ENCODE measurements around the gene KIAA1671. TPM values are rescaled to one million over a fixed set of nuclear protein-coding genes. Genes with fewer than 3 reads are reported as not detected.

KIAA1671 gene
- polyA plus RNA-seq, 1 of the 3 experiments (the other 2 are of a cell fraction), result 7.4 TPM

DNA sequence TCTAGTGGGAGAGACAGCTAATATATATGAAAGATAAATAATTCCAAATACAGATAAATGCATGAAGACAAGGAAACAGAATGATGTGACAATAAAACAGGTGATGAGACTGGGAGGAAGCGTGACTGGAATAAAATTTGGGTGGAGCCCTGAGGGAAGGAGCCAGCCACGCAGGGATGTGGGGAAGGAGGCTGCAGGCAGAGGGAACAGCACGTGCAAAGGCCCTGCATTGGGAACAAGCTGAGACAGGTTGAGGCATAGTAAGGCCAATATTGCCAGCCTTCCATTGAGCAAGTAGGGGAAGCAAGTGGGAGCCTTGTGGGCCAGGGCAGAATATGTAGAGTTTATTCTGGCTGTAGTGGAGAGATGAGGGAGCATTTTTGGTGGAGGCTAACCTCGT, 139.6 kb downstream of the KIAA1671 start:
- Histone ChIP-seq H3K9ac (no peak overlapping the region), H3K9me2 (no peaks in the 10 kb centered on the region), H3K4me1 (ENCODE audit: control insufficient read depth in 1 of 2, insufficient read depth in 2 of 2, low read depth in 1 of 2, low read length in 1 of 2) (peaks cover 0 to 6% of the 10 kb centered on the region in 2 experiments; a peak in 1 of 4 replicates), H3K79me2 (ENCODE audit: insufficient read depth) (no peaks in the 10 kb centered on the region), H3F3A (replicated peaks; ENCODE audit: insufficient read depth) (no peaks in the 10 kb centered on the region), H3K36me3 (replicated peaks in 1 of 2; ENCODE audit: control insufficient read depth in 1 of 2, insufficient read depth in 2 of 2, low read length in 1 of 2) (no peaks in the 10 kb centered on the region), H4K20me1 (ENCODE audit: insufficient read depth) (peaks cover 3% of the 10 kb centered on the region; the same call in 1 of the 2 replicates), H2AFZ (ENCODE audit: low read depth) (no peak overlapping the region), H3K27ac (ENCODE audit: low read depth in 2 of 2, low read length in 1 of 2) (no peak overlapping the region), H3K9me3 (no peaks in the 10 kb centered on the region), H3K4me2 (no peak overlapping the region), H3K27me3 (ENCODE audit: insufficient read depth) (no peaks in the 10 kb centered on the region), H3K4me3 (ENCODE audit: low read depth in 2 of 2, low read length in 1 of 2) (no peak overlapping the region)
- 87% methylated on average over 4 of the region's 4 CpGs for WGBS (ENCODE audit: low lambda C conversion rate)
- TF ChIP-seq, protein P1, sequence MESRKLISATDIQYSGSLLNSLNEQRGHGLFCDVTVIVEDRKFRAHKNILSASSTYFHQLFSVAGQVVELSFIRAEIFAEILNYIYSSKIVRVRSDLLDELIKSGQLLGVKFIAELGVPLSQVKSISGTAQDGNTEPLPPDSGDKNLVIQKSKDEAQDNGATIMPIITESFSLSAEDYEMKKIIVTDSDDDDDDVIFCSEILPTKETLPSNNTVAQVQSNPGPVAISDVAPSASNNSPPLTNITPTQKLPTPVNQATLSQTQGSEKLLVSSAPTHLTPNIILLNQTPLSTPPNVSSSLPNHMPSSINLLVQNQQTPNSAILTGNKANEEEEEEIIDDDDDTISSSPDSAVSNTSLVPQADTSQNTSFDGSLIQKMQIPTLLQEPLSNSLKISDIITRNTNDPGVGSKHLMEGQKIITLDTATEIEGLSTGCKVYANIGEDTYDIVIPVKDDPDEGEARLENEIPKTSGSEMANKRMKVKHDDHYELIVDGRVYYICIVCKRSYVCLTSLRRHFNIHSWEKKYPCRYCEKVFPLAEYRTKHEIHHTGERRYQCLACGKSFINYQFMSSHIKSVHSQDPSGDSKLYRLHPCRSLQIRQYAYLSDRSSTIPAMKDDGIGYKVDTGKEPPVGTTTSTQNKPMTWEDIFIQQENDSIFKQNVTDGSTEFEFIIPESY (IDR thresholded peaks at IDR 0.05; ENCODE audit: borderline replicate concordance, low read depth), result no peak
- TF ChIP-seq FOXJ3 (CRISPR knock-in tag; IDR thresholded peaks at IDR 0.05), result no peak
- no peak for TF ChIP-seq SIN3A (IDR thresholded peaks at IDR 0.05; ENCODE audit: borderline replicate concordance, low read depth, low read length)
- TF ChIP-seq POLR2AphosphoS5 (IDR thresholded peaks at IDR 0.05; ENCODE audit: low read depth, low read length), result no peak
- no peak for DNase-seq
- CTCF ChIA-PET, result interaction anchor here (1.0 kb wide), 1 partner anchor 110 kb away, joined by 3 read pairs; no protein-coding TSS in a partner anchor
- POLR2A ChIA-PET, result no interaction called here

DNA sequence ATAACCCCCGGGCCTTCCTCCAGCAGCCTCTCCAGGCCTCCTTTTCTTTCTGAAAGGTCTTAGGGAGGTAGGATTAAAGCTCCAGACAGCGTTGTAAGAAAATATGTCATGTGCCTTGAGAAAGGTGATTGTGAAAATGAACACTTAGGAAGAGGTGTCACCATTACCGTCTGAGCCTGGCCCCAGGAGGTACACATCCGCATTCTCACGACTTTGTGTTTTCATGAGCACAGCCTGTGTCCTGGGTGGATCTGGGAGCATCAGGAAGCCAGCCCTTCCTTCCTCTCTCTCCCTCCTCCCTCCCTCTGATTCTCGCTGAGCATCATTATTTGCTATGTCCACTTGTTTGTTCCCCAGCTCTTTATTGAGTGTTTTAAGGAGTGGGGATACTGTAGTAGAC, 142.1 kb downstream of the KIAA1671 start:
- 97% methylated on average over 6 of the region's 6 CpGs for WGBS (ENCODE audit: low lambda C conversion rate)
- Histone ChIP-seq H3K4me3 (ENCODE audit: low read depth in 2 of 2, low read length in 1 of 2) (no peak overlapping the region), H2AFZ (ENCODE audit: low read depth) (no peak overlapping the region), H3K9me2 (no peaks in the 10 kb centered on the region), H3K27me3 (ENCODE audit: insufficient read depth) (no peaks in the 10 kb centered on the region), H3K4me2 (no peak overlapping the region), H3K27ac (ENCODE audit: low read depth in 2 of 2, low read length in 1 of 2) (no peak overlapping the region), H4K20me1 (ENCODE audit: insufficient read depth) (peaks cover 3% of the 10 kb centered on the region; the same call in 1 of the 2 replicates), H3K36me3 (replicated peaks in 1 of 2; ENCODE audit: control insufficient read depth in 1 of 2, insufficient read depth in 2 of 2, low read length in 1 of 2) (no peaks in the 10 kb centered on the region), H3K9ac (no peak overlapping the region), H3F3A (replicated peaks; ENCODE audit: insufficient read depth) (no peaks in the 10 kb centered on the region), H3K4me1 (ENCODE audit: control insufficient read depth in 1 of 2, insufficient read depth in 2 of 2, low read depth in 1 of 2, low read length in 1 of 2) (peaks cover 0 to 6% of the 10 kb centered on the region in 2 experiments; a peak in 1 of 4 replicates), H3K79me2 (ENCODE audit: insufficient read depth) (no peaks in the 10 kb centered on the region), H3K9me3 (no peaks in the 10 kb centered on the region)
- POLR2A ChIA-PET, result no interaction called here
- CTCF ChIA-PET, result interaction anchor here (1.5 kb wide), 1 partner anchor 16 kb away, joined by 5 read pairs; no protein-coding TSS in a partner anchor
- DNase-seq, result no peak
- TF ChIP-seq SMC3 (IDR thresholded peaks at IDR 0.05; ENCODE audit: low read depth, low read length), result no peak
- TF ChIP-seq, protein P1 (IDR thresholded peaks at IDR 0.05; ENCODE audit: borderline replicate concordance, low read depth), result no peak
- TF ChIP-seq CTCF (IDR thresholded peaks at IDR 0.05), result no peak
- no peak for TF ChIP-seq JUND (IDR thresholded peaks at IDR 0.05)
- TF ChIP-seq RXRA (IDR thresholded peaks at IDR 0.05; ENCODE audit: borderline replicate concordance, low read depth), result no peak
- TF ChIP-seq MEF2A (IDR thresholded peaks at IDR 0.05; ENCODE audit: borderline replicate concordance, low read depth), result no peak
- TF ChIP-seq GATA2 (CRISPR knock-in tag; IDR thresholded peaks at IDR 0.05), result no peak
- TF ChIP-seq FOXJ3 (CRISPR knock-in tag; IDR thresholded peaks at IDR 0.05), result no peak
- TF ChIP-seq, protein P2, sequence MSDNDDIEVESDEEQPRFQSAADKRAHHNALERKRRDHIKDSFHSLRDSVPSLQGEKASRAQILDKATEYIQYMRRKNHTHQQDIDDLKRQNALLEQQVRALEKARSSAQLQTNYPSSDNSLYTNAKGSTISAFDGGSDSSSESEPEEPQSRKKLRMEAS (IDR thresholded peaks at IDR 0.05; ENCODE audit: low read depth), result no peak
- TF ChIP-seq CHD2 (IDR thresholded peaks at IDR 0.05; ENCODE audit: low read length, partially characterized antibody), result no peak
- no peak for TF ChIP-seq TAF1 (IDR thresholded peaks at IDR 0.05; ENCODE audit: borderline replicate concordance, low read depth, low read length)
- TF ChIP-seq, protein P3, sequence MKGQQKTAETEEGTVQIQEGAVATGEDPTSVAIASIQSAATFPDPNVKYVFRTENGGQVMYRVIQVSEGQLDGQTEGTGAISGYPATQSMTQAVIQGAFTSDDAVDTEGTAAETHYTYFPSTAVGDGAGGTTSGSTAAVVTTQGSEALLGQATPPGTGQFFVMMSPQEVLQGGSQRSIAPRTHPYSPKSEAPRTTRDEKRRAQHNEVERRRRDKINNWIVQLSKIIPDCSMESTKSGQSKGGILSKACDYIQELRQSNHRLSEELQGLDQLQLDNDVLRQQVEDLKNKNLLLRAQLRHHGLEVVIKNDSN (IDR thresholded peaks at IDR 0.05; ENCODE audit: borderline replicate concordance, low read depth), result no peak
- no peak for TF ChIP-seq RAD21 (IDR thresholded peaks at IDR 0.05; ENCODE audit: low read length)
- TF ChIP-seq IRF3 (IDR thresholded peaks at IDR 0.05; ENCODE audit: low read depth, low read length), result no peak
- no peak for TF ChIP-seq POLR2AphosphoS5 (IDR thresholded peaks at IDR 0.05; ENCODE audit: low read depth, low read length)
- TF ChIP-seq EZH2phosphoT487 (IDR thresholded peaks at IDR 0.05; ENCODE audit: borderline replicate concordance, low read depth), result no peak
